GM12878 (cell line): ENCODE results near the gene ZBED5. TPM values are rescaled to one million over a fixed set of nuclear protein-coding genes. Genes with fewer than 3 reads are reported as not detected.

Experiments
- ATAC-seq: fragments of 200-7000 bp; cut with Tn5 transposase; 3 replicates; pipeline ENCODE4 v1.9.1; 2020; ENCODE audit warnings: mild to moderate bottlenecking, moderate library complexity
- BruUV-seq: library from RNA; stranded (reverse); fragments of 400-500 nt; replicated peaks from 2 replicates; lab custom pipeline; 2021; lab: Mats Ljungman, UMichigan
- CTCF ChIA-PET: fragments of 300-600 bp; sonication (Branson Sonifier 250); formaldehyde crosslinking; extraction: SDS; loops from one replicate; lab custom pipeline; 2021; ENCODE audit warnings: inconsistent platforms; lab: Yijun Ruan, JAX
- POLR2A ChIA-PET: fragments of 350-600 bp; formaldehyde crosslinking; extraction: SDS; loops from one replicate; lab custom pipeline; 2021; ENCODE audit warnings: inconsistent platforms; lab: Charles Lee
- RAD21 ChIA-PET: fragments of 300-600 bp; sonication (Branson Sonifier 250); formaldehyde crosslinking; loops from one replicate; lab custom pipeline; 2023; ENCODE audit warnings: antibody characterized with exemption; ENCODE audit not compliant: unreplicated experiment; lab: Charles Lee
- SMC1A ChIA-PET: fragments of 300-600 bp; sonication (Branson Sonifier 250); formaldehyde crosslinking; loops from one replicate; lab custom pipeline; 2023; ENCODE audit not compliant: unreplicated experiment, uncharacterized antibody; lab: Charles Lee
- DNase-seq: peaks from one replicate; pipeline ENCODE4 v3.0.0-alpha.2; 2011; ENCODE audit warnings: low read depth, low spot score
- FAIRE-seq: peaks from 3 replicates; lab custom pipeline; 2011; peaks lifted over from hg19 to GRCh38; lab: Jason Lieb, UNC
- H2AFZ ChIP-seq: 2 replicates; pipeline ENCODE4 v1.6.0; 2011; ENCODE audit warnings: low read depth, low read length, control low read depth; ENCODE audit not compliant: control insufficient read depth
- H3K27ac ChIP-seq: 2 replicates; pipeline ENCODE4 v1.5.1; 2011; ENCODE audit warnings: control low read depth; ENCODE audit not compliant: control insufficient read depth, insufficient read depth
- H3K27me3 ChIP-seq, 2 experiments: replicated peaks in 1 of 2; 2 replicates each; pipeline versions ENCODE4 v1.6.0 to v1.6.1; 2011; ENCODE audit warnings: low read length in 1 of 2; ENCODE audit not compliant: control insufficient read depth in 2 of 2, insufficient read depth in 2 of 2
- H3K36me3 ChIP-seq, 2 experiments: 2 replicates each; pipeline ENCODE4 v1.5.1; 2011; ENCODE audit warnings: low read length in 1 of 2; ENCODE audit not compliant: control insufficient read depth in 2 of 2, insufficient read depth in 2 of 2
- H3K4me1 ChIP-seq: 2 replicates; pipeline ENCODE4 v1.6.1; 2011; ENCODE audit warnings: mild to moderate bottlenecking, low read length, moderate library complexity, mixed read lengths; ENCODE audit not compliant: control insufficient read depth, insufficient read depth
- H3K4me2 ChIP-seq: 2 replicates; pipeline ENCODE4 v1.6.0; 2011; ENCODE audit warnings: control low read depth; ENCODE audit not compliant: control insufficient read depth, insufficient read depth
- H3K4me3 ChIP-seq: fragments of 200-600 bp; sonication (generic); 2 replicates; pipeline ENCODE4 v1.5.1; 2016
- H3K79me2 ChIP-seq: 2 replicates; pipeline ENCODE4 v1.6.0; 2011; ENCODE audit warnings: low read length; ENCODE audit not compliant: control insufficient read depth, insufficient read depth
- H3K9ac ChIP-seq: 2 replicates; pipeline ENCODE4 v1.8.0; 2011; ENCODE audit warnings: low read length, control low read depth, mixed read lengths; ENCODE audit not compliant: control insufficient read depth, insufficient read depth
- H3K9me3 ChIP-seq: replicated peaks from 3 replicates; pipeline ENCODE4 v1.5.1; 2011; ENCODE audit warnings: mild to moderate bottlenecking, low read length; ENCODE audit not compliant: control insufficient read depth, insufficient read depth
- H4K20me1 ChIP-seq: 2 replicates; pipeline ENCODE4 v1.6.0; 2011; ENCODE audit not compliant: control insufficient read depth, insufficient read depth
- BCL3 ChIP-seq: IDR thresholded peaks from 2 replicates; pipeline ENCODE4 v1.6.1; 2011; ENCODE audit warnings: borderline replicate concordance, low read depth, mild to moderate bottlenecking, moderate library complexity, low read length; ENCODE audit not compliant: insufficient read depth, poor library complexity, severe bottlenecking
- CBX5 ChIP-seq: sonication (generic); IDR thresholded peaks from 2 replicates; pipeline ENCODE4 v1.6.1; 2016; ENCODE audit warnings: low read depth, moderate library complexity, mild to moderate bottlenecking, inconsistent platforms
- CHD2 ChIP-seq: IDR thresholded peaks from 2 replicates; pipeline ENCODE4 v1.6.1; 2011; ENCODE audit warnings: low read depth, low read length, improper control_type of control experiment, borderline replicate concordance
- EED ChIP-seq: sonication (generic); IDR thresholded peaks from 2 replicates; pipeline ENCODE4 v1.6.1; 2016; ENCODE audit warnings: antibody characterized with exemption, low read depth
- EGR1 ChIP-seq, 2 experiments: IDR thresholded peaks; 1 replicate in 1 of 2; 2 replicates in 1 of 2; pipeline ENCODE4 v1.6.1; 2011 to 2012; ENCODE audit warnings: low read depth in 2 of 2, low read length in 2 of 2, borderline replicate concordance in 1 of 2, mild to moderate bottlenecking in 1 of 2, moderate library complexity in 1 of 2
- FOXM1 ChIP-seq: IDR thresholded peaks from 2 replicates; pipeline ENCODE4 v1.6.1; 2012; ENCODE audit warnings: low read depth, mild to moderate bottlenecking, inconsistent platforms, low read length, moderate library complexity
- IKZF2 ChIP-seq, 2 experiments: fragments of 450-650 bp; IDR thresholded peaks; 2 replicates each; pipeline ENCODE4 v1.6.1; 2017; ENCODE audit warnings: mild to moderate bottlenecking in 2 of 2, moderate library complexity in 2 of 2
- MEF2B ChIP-seq: fragments of 450-650 bp; IDR thresholded peaks from 2 replicates; pipeline ENCODE4 v1.6.1; 2018; ENCODE audit warnings: mild to moderate bottlenecking, moderate library complexity; ENCODE audit not compliant: partially characterized antibody, poor library complexity, severe bottlenecking
- MLLT1 ChIP-seq: fragments of 450-650 bp; IDR thresholded peaks from 2 replicates; pipeline ENCODE4 v1.6.1; 2016; ENCODE audit warnings: mild to moderate bottlenecking
- NBN ChIP-seq: fragments of 450-650 bp; IDR thresholded peaks from 2 replicates; pipeline ENCODE4 v1.6.1; 2016
- PAX5 ChIP-seq: IDR thresholded peaks from 2 replicates; pipeline ENCODE4 v1.6.1; 2011; ENCODE audit warnings: low read depth, low read length, borderline replicate concordance
- POLR2A ChIP-seq: IDR thresholded peaks from 2 replicates; pipeline ENCODE4 v1.6.1; 2011; ENCODE audit warnings: low read depth, mild to moderate bottlenecking, low read length
- POLR2AphosphoS2 ChIP-seq: IDR thresholded peaks from 2 replicates; pipeline ENCODE4 v1.6.1; 2011; ENCODE audit warnings: low read depth, mild to moderate bottlenecking, low read length, improper control_type of control experiment, moderate library complexity
- POLR2AphosphoS5 ChIP-seq: IDR thresholded peaks from 2 replicates; pipeline ENCODE4 v1.6.1; 2011; ENCODE audit warnings: mild to moderate bottlenecking, low read length, inconsistent platforms
- POU2F2 ChIP-seq: IDR thresholded peaks from 3 replicates; pipeline ENCODE4 v1.6.1; 2011; ENCODE audit warnings: low read depth, mild to moderate bottlenecking, low read length, borderline replicate concordance
- YY1 ChIP-seq: IDR thresholded peaks from 2 replicates; pipeline ENCODE4 v1.6.1; 2011; ENCODE audit warnings: low read depth, mild to moderate bottlenecking, low read length
- ZZZ3 ChIP-seq: IDR thresholded peaks from 2 replicates; pipeline ENCODE4 v1.6.1; 2011; ENCODE audit warnings: low read depth; ENCODE audit not compliant: control insufficient read depth, insufficient read length
- WGBS: methylation state at CpG from one replicate; pipeline ENCODE4 v1.1.6; 2016; ENCODE audit warnings: low lambda C conversion rate; ENCODE audit not compliant: insufficient replicate concordance, insufficient coverage; ENCODE audit errors: missing lambda C conversion rate; 5-methylcytosine and 5-hydroxymethylcytosine counted together
- in situ Hi-C: fragments of 300-500 bp; cut with MboI; formaldehyde crosslinking; loops from 9 replicates; pipeline ENCODE4 v1.14.3; 2018; ENCODE audit warnings: mixed read lengths
- intact Hi-C: fragments of 100-400 bp; cut with micrococcal nuclease; formaldehyde crosslinking; loops from one replicate; pipeline ENCODE4 v1.14.2; 2022; ENCODE audit not compliant: unreplicated experiment
- polyA plus RNA-seq, 11 experiments: library from polyadenylated mRNA; depleted of rRNA in 4 of 11; unstranded in 6 of 11; stranded (reverse) in 5 of 11; fragments of >200 nt; fragmentation: Nextera tagmentation in 4 of 11; fragmentation: Illumina TruSeq in 1 of 11; extraction: Ambion mirVana in 4 of 11; extraction: Trizol in 1 of 11; gene quantifications; 1 replicate in 1 of 11; 2 replicates in 10 of 11; pipeline versions ENCODE4 v1.2.1 to v1.2.3, GENCODE V29; 2011 to 2016; ENCODE audit warnings: inconsistent platforms in 2 of 11, missing spikeins in 2 of 11, low read depth in 1 of 11
- total RNA-seq, 4 experiments: library from RNA; depleted of rRNA in 3 of 4; stranded (reverse); fragments of >200 nt in 3 of 4; fragmentation: Illumina TruSeq in 1 of 4; extraction: Trizol in 1 of 4; gene quantifications; 2 replicates each; pipeline versions ENCODE4 v1.2.1 to v1.2.3, GENCODE V29; 2013 to 2021

The ZBED5 gene
- total and polyA plus RNA-seq, 10 of the 15 experiments (the other 5 are each of a cell fraction or from before 2014, with no cell fraction given), result 27.3 to 86.8 (median 37.6) TPM

GRCh38 chr11:10808235-10808552, 49.7 kb downstream of the ZBED5 start (continued):
- TF ChIP-seq PAX5 (0 out of 2 replicates have a peak, but pooled peaks have one; percentile 16), EED (no peak)

- TF ChIP-seq ZZZ3 (no peak), EGR1 (IDR thresholded peaks at IDR 0.05; ENCODE audit: borderline replicate concordance in 1 of 2, low read depth in 2 of 2, low read length in 2 of 2) (peak in 1 of 2 experiments; percentile 48; a peak in 1 of 3 replicates), POU2F2 (peak; percentile 11; the same call in 1 of the 3 replicates), POLR2AphosphoS2 (no peak), EED (peak; percentile 47), CBX5 (no peak), POLR2A (peak; percentile 11), FOXM1 (no peak), NBN (0 out of 2 replicates have a peak, but pooled peaks have one; percentile 23), MEF2B (peak; percentile 54), IKZF2 (IDR thresholded peaks at IDR 0.05) (peak; percentile 15 to 42; a peak in 1 of 4 replicates), CHD2 (0 out of 2 replicates have a peak, but pooled peaks have one; percentile 18), MLLT1 (peak; percentile 13; the same call in 1 of the 2 replicates), YY1 (0 out of 2 replicates have a peak, but pooled peaks have one; percentile 50), BCL3 (no peak), POLR2AphosphoS5 (peak; percentile 51)
- SMC1A ChIA-PET, result interaction anchor here (0.6 to 4.2 kb wide), 6 partner anchors 11 to 53 kb away, joined by 3 to 31 read pairs (median 3); partner anchors contain the start of gene ZBED5
- FAIRE-seq (no peak), ATAC-seq (peak; percentile 18), DNase-seq (no peak)
- Histone ChIP-seq H3K9me3 (no peaks in the 10 kb centered on the region), H3K4me3 (peak overlapping the region; percentile 70), H3K79me2 (peaks cover 48% of the 10 kb centered on the region), H4K20me1 (no peaks in the 10 kb centered on the region), H3K4me2 (peak overlapping the region; percentile 75; the same call in 1 of the 2 replicates), H3K4me1 (peaks cover 10% of the 10 kb centered on the region; the same call in 1 of the 2 replicates), H3K36me3 (peaks cover 9 to 33% of the 10 kb centered on the region in 2 experiments), H3K27me3 (no peaks in the 10 kb centered on the region), H2AFZ (no peak overlapping the region), H3K27ac (peak overlapping the region; percentile 98), H3K9ac (peak overlapping the region; percentile 98)
- POLR2A ChIA-PET, result interaction anchor here (0.8 to 4.3 kb wide), 7 partner anchors 9 to 50 kb away, joined by 3 to 87 read pairs (median 11); partner anchors contain the start of gene ZBED5
- RAD21 ChIA-PET, result interaction anchor here (0.8 to 3.2 kb wide), 4 partner anchors 9 to 49 kb away, joined by 3 to 20 read pairs (median 10); no protein-coding TSS in a partner anchor
- WGBS, result under 1% methylated on average over 39 of the region's 39 CpGs
- intact Hi-C loops (loop anchor here (5.0 kb wide), 2 partner anchors 55 to 1035 kb away; partner anchors contain the start of genes CTR9 and USP47), in situ Hi-C loops (no loop called here)
- CTCF ChIA-PET, result interaction anchor here (0.6 to 3.1 kb wide), 5 partner anchors 11 to 1084 kb away, joined by 3 to 24 read pairs (median 4); partner anchors contain the start of gene ZBED5
- BruUV-seq, result no TSS peak
These were observed 50.2 kb downstream of the ZBED5 start for GRCh38 chr11:10807493-10808234.
